Measurements from ENCODE around the gene TADA2B. TPM values are rescaled to one million over a fixed set of nuclear protein-coding genes. Genes with fewer than 3 reads are reported as not detected.

The TADA2B gene
- total and polyA plus RNA-seq, 2 donors (not counting 1 experiment from before 2014, with no cell fraction given): 13.6 to 38.5 TPM

GRCh38 chr4:7003879-7004240, 39.3 kb upstream of the TADA2B start:
- Histone ChIP-seq H3K27me3 (replicated peaks in 1 of 4; ENCODE audit: control extremely low read depth in 1 of 4, control insufficient read depth in 3 of 4, insufficient read depth in 4 of 4, low read length in 3 of 4) (no peaks in the 10 kb centered on the region), H3K4me3 (ENCODE audit: control extremely low read depth in 1 of 5, extremely low read depth in 1 of 5, insufficient read depth in 1 of 5, low read depth in 2 of 5, low read length in 4 of 5) (no peak overlapping the region), H3K79me2 (ENCODE audit: control insufficient read depth, insufficient read depth, low read length) (peaks cover 15% of the 10 kb centered on the region), H3K4me2 (replicated peaks; ENCODE audit: low read depth, low read length, poor library complexity, severe bottlenecking) (no peak overlapping the region), H4K20me1 (ENCODE audit: control insufficient read depth, insufficient read depth, low read length, poor library complexity, severe bottlenecking) (peaks cover 9% of the 10 kb centered on the region), H2AFZ (ENCODE audit: insufficient read depth, low read depth, low read length, poor library complexity, severe bottlenecking) (no peak overlapping the region), H3K9me3 (ENCODE audit: control extremely low read depth in 1 of 3, control insufficient read depth in 2 of 3, insufficient read depth in 1 of 3, low read length in 2 of 3) (no peaks in the 10 kb centered on the region), H3K36me3 (replicated peaks in 1 of 2; ENCODE audit: control extremely low read depth in 1 of 2, control insufficient read depth in 1 of 2, extremely low read depth in 1 of 2, insufficient read depth in 2 of 2, low read length in 1 of 2) (peaks cover 2 to 88% of the 10 kb centered on the region in 2 experiments), H3K27ac (ENCODE audit: low read length in 2 of 2) (no peak overlapping the region), H3K9ac (ENCODE audit: low read length) (no peak overlapping the region), H3K4me1 (ENCODE audit: control insufficient read depth in 2 of 2, insufficient read depth in 2 of 2, low read length in 2 of 2) (no peaks in the 10 kb centered on the region)
- H3K4me1 Mint-ChIP-seq: no peaks in the 10 kb centered on the region
- 95% methylated on average over 8 of the region's 8 CpGs for WGBS (ENCODE audit: insufficient coverage)
- no peak overlapping the region for H3K4me3 Mint-ChIP-seq
- ChIA-PET POLR2A (no interaction called here), CTCF (interaction anchor here (1.1 to 1.3 kb wide), 3 partner anchors 10 to 33 kb away, joined by 3 read pairs; no protein-coding TSS in a partner anchor)
- DNase-seq (no peak), ATAC-seq (ENCODE audit: low read depth) (no peak)
- no peak overlapping the region for H3K27ac Mint-ChIP-seq
- intact Hi-C loops (cut with micrococcal nuclease): no loop called here
- TF ChIP-seq, protein P1, sequence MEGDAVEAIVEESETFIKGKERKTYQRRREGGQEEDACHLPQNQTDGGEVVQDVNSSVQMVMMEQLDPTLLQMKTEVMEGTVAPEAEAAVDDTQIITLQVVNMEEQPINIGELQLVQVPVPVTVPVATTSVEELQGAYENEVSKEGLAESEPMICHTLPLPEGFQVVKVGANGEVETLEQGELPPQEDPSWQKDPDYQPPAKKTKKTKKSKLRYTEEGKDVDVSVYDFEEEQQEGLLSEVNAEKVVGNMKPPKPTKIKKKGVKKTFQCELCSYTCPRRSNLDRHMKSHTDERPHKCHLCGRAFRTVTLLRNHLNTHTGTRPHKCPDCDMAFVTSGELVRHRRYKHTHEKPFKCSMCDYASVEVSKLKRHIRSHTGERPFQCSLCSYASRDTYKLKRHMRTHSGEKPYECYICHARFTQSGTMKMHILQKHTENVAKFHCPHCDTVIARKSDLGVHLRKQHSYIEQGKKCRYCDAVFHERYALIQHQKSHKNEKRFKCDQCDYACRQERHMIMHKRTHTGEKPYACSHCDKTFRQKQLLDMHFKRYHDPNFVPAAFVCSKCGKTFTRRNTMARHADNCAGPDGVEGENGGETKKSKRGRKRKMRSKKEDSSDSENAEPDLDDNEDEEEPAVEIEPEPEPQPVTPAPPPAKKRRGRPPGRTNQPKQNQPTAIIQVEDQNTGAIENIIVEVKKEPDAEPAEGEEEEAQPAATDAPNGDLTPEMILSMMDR (IDR thresholded peaks at IDR 0.05): no peak
- TF ChIP-seq EZH2 (IDR thresholded peaks at IDR 0.05; ENCODE audit: borderline replicate concordance, insufficient read depth, low read depth, low read length, poor library complexity, severe bottlenecking): no peak
- H3K27me3 Mint-ChIP-seq: no peaks in the 10 kb centered on the region
- no peaks in the 10 kb centered on the region for H3K9me3 Mint-ChIP-seq (ENCODE audit: insufficient read depth)

DNA sequence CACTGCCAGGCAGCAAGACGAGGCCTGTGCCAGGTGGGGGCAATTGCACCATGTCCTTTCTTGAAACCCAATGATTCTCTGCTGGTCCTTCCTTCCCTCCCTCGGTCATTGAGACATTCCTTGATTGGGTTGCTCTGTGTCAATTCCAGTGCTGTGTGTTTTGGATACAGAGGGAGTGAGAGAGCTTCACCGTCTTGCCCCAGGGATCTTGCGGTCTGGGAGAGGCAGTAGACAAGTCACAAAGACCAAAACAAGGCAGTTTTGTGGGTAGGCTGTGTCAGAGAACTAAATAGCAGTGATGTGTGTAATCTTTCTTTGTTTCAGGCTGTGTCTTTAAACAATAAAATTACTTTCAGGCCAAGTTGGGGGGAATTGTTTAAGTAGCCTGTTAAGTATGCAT, 38.8 kb upstream of the TADA2B start:
- no peaks in the 10 kb centered on the region for H3K27me3 Mint-ChIP-seq
- H3K9me3 ChIP-seq (ENCODE audit: control extremely low read depth in 1 of 3, control insufficient read depth in 2 of 3, insufficient read depth in 1 of 3, low read length in 2 of 3): no peaks in the 10 kb centered on the region
- peaks cover 9% of the 10 kb centered on the region for H4K20me1 ChIP-seq (ENCODE audit: control insufficient read depth, insufficient read depth, low read length, poor library complexity, severe bottlenecking)
- H3K9me3 Mint-ChIP-seq (ENCODE audit: insufficient read depth): no peaks in the 10 kb centered on the region
- H3K4me3 ChIP-seq (ENCODE audit: control extremely low read depth in 1 of 5, extremely low read depth in 1 of 5, insufficient read depth in 1 of 5, low read depth in 2 of 5, low read length in 4 of 5): no peak overlapping the region
- H3K4me3 Mint-ChIP-seq: no peak overlapping the region
- POLR2A ChIA-PET: no interaction called here
- no peak overlapping the region for H3K4me2 ChIP-seq (replicated peaks; ENCODE audit: low read depth, low read length, poor library complexity, severe bottlenecking)
- peaks cover 13% of the 10 kb centered on the region for H3K79me2 ChIP-seq (ENCODE audit: control insufficient read depth, insufficient read depth, low read length)
- no peaks in the 10 kb centered on the region for H3K4me1 ChIP-seq (ENCODE audit: control insufficient read depth in 2 of 2, insufficient read depth in 2 of 2, low read length in 2 of 2)
- no peak overlapping the region for H3K27ac ChIP-seq (ENCODE audit: low read length in 2 of 2)
- H3K27me3 ChIP-seq (replicated peaks in 1 of 4; ENCODE audit: control extremely low read depth in 1 of 4, control insufficient read depth in 3 of 4, insufficient read depth in 4 of 4, low read length in 3 of 4): no peaks in the 10 kb centered on the region
- no peak for TF ChIP-seq EZH2 (IDR thresholded peaks at IDR 0.05; ENCODE audit: borderline replicate concordance, insufficient read depth, low read depth, low read length, poor library complexity, severe bottlenecking)
- TF ChIP-seq, protein P1 (IDR thresholded peaks at IDR 0.05): no peak
- ATAC-seq (ENCODE audit: low read depth) (no peak), DNase-seq (no peak)
- CTCF ChIA-PET: interaction anchor here (0.9 to 1.3 kb wide), 3 partner anchors 30 to 66 kb away, joined by 3 to 4 read pairs (median 3); no protein-coding TSS in a partner anchor
- no peak overlapping the region for H2AFZ ChIP-seq (ENCODE audit: insufficient read depth, low read depth, low read length, poor library complexity, severe bottlenecking)
- H3K27ac Mint-ChIP-seq: no peak overlapping the region
- H3K9ac ChIP-seq (ENCODE audit: low read length): no peak overlapping the region
- intact Hi-C loops (cut with micrococcal nuclease): no loop called here
- H3K4me1 Mint-ChIP-seq: no peaks in the 10 kb centered on the region
- WGBS (ENCODE audit: insufficient coverage): 100% methylated on average over 4 of the region's 4 CpGs
- H3K36me3 ChIP-seq (replicated peaks in 1 of 2; ENCODE audit: control extremely low read depth in 1 of 2, control insufficient read depth in 1 of 2, extremely low read depth in 1 of 2, insufficient read depth in 2 of 2, low read length in 1 of 2): peaks cover 2 to 88% of the 10 kb centered on the region in 2 experiments

Measured in B cell (primary cell).